Testis (tissue), 2 donors: ENCODE data around the gene SLC2A10.

Experiments
- POLR2A ChIP-seq: fragments of 450-650 bp; IDR thresholded peaks from one replicate; pipeline ENCODE4 v1.6.1; 2017; ENCODE audit warnings: antibody characterized with exemption, mild to moderate bottlenecking, moderate library complexity
- TF ChIP-seq, protein P1 (sequence below), 3 experiments: fragments of 450-650 bp in 2 of 3; fragments of 200-600 bp in 1 of 3; sonication (generic) in 1 of 3; IDR thresholded peaks; one replicate each; pipeline ENCODE4 v1.5.1; 2016 to 2019; ENCODE audit warnings: antibody characterized with exemption in 3 of 3, mild to moderate bottlenecking in 2 of 3, moderate library complexity in 1 of 3

DNA sequence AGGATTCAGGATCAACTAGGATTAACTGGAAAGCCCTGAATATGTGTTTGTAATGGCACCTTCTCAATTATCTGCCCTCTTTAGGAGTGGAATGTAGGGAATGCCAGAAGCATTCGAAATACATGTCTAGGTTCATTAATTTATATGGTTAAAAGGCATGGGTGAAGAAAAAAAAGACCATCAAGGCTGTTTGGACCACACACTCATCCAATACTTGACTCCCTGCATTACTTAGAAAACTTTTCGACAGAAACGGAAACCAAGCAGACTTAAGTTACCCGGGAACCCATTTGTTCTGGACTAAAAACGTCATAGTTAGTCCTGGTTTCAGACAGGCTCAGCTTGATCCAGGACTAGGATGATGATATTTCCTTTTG is 33.2 kb downstream of the SLC2A10 start:
- no peak for TF ChIP-seq POLR2A
- TF ChIP-seq, protein P1, sequence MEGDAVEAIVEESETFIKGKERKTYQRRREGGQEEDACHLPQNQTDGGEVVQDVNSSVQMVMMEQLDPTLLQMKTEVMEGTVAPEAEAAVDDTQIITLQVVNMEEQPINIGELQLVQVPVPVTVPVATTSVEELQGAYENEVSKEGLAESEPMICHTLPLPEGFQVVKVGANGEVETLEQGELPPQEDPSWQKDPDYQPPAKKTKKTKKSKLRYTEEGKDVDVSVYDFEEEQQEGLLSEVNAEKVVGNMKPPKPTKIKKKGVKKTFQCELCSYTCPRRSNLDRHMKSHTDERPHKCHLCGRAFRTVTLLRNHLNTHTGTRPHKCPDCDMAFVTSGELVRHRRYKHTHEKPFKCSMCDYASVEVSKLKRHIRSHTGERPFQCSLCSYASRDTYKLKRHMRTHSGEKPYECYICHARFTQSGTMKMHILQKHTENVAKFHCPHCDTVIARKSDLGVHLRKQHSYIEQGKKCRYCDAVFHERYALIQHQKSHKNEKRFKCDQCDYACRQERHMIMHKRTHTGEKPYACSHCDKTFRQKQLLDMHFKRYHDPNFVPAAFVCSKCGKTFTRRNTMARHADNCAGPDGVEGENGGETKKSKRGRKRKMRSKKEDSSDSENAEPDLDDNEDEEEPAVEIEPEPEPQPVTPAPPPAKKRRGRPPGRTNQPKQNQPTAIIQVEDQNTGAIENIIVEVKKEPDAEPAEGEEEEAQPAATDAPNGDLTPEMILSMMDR (IDR thresholded peaks at IDR 0.05) = no peak
